GM08714 (cell line): ENCODE results near the gene KRT3.

Source experiments
- H3K4me3 ChIP-seq: fragments of 200-500 bp; sonication (Bioruptor generic); 2 replicates; pipeline ENCODE4 v1.5.1; 2014; ENCODE audit warnings: mild to moderate bottlenecking, low read length, inconsistent platforms
- ZNF274 ChIP-seq: IDR thresholded peaks from 2 replicates; pipeline ENCODE4 v1.6.1; 2012; ENCODE audit warnings: mild to moderate bottlenecking, low read depth, low read length

The KRT3 gene

GRCh38 chr12:52778833-52779232 is 17.1 kb downstream of the KRT3 start:
- TF ChIP-seq ZNF274 = no peak
- H3K4me3 ChIP-seq = no peak overlapping the region

- no peak overlapping the region for H3K4me3 ChIP-seq
- no peak for TF ChIP-seq ZNF274
Observed at GRCh38 chr12:52777566-52777965, 18.4 kb downstream of the KRT3 start.

- TF ChIP-seq ZNF274 = no peak
- H3K4me3 ChIP-seq = no peak within 1 kb of the TSS
Observed at GRCh38 chr12:52776913-52777395, 19.0 kb downstream of the KRT3 start, which contains the start of gene KRT76. KRT76 (minus strand) TSS chr12:52777345; CDS start chr12:52777291, 54 bp downstream.

GRCh38 chr12:52776435-52776834 is 19.5 kb downstream of the KRT3 start:
- H3K4me3 ChIP-seq = no peak overlapping the region
- no peak for TF ChIP-seq ZNF274

GRCh38 chr12:52774629-52775250 is 21.2 kb downstream of the KRT3 start:
- TF ChIP-seq ZNF274 = no peak
- no peak overlapping the region for H3K4me3 ChIP-seq

GRCh38 chr12:52772772-52773171 is 23.1 kb downstream of the KRT3 start:
- TF ChIP-seq ZNF274 = no peak
- no peak overlapping the region for H3K4me3 ChIP-seq

GRCh38 chr12:52772188-52772587 is 23.7 kb downstream of the KRT3 start:
- no peak overlapping the region for H3K4me3 ChIP-seq

GRCh38 chr12:52771505-52771904 is 24.4 kb downstream of the KRT3 start:
- H3K4me3 ChIP-seq = no peak overlapping the region
- no peak for TF ChIP-seq ZNF274

More at GRCh38 chr12:52772188-52772587, 23.7 kb downstream of the KRT3 start:
- TF ChIP-seq ZNF274 = no peak

- no peak for TF ChIP-seq ZNF274
- no peak overlapping the region for H3K4me3 ChIP-seq
Observed at GRCh38 chr12:52771088-52771487, 24.8 kb downstream of the KRT3 start.

GRCh38 chr12:52769946-52770345 is 26.0 kb downstream of the KRT3 start:
- TF ChIP-seq ZNF274 = no peak
- no peak overlapping the region for H3K4me3 ChIP-seq

GRCh38 chr12:52769354-52769753 is 26.6 kb downstream of the KRT3 start:
- H3K4me3 ChIP-seq = no peak overlapping the region
- no peak for TF ChIP-seq ZNF274

- H3K4me3 ChIP-seq = no peak overlapping the region
- TF ChIP-seq ZNF274 = no peak
Observed at GRCh38 chr12:52768479-52769200, 27.3 kb downstream of the KRT3 start.

GRCh38 chr12:52767427-52767826 is 28.5 kb downstream of the KRT3 start:
- TF ChIP-seq ZNF274 = no peak
- H3K4me3 ChIP-seq = no peak overlapping the region

- no peak overlapping the region for H3K4me3 ChIP-seq
- TF ChIP-seq ZNF274 = no peak
Observed at GRCh38 chr12:52767020-52767379, 28.9 kb downstream of the KRT3 start.

GRCh38 chr12:52766351-52767019 is 29.4 kb downstream of the KRT3 start:
- no peak for TF ChIP-seq ZNF274

More at GRCh38 chr12:52766351-52767019, 29.4 kb downstream of the KRT3 start:
- H3K4me3 ChIP-seq = no peak overlapping the region
